Adrenal gland (tissue), 12 donors: ENCODE data around the gene SECISBP2. TPM values are rescaled to one million over a fixed set of nuclear protein-coding genes. Genes with fewer than 3 reads are reported as not detected.
"Not testable (repeated sequence)": the region's sequence is repeated elsewhere in the genome, so short reads cannot be mapped to it uniquely, and the experiment has no call there.

Experiments
- DNase-seq, 7 donors: peaks; one replicate each; pipeline ENCODE4 v3.0.0-alpha.2; 2019 to 2020
- H3K27ac ChIP-seq, 5 donors: fragments of 200-600 bp; sonication (generic) in 4 of 5; 1 replicate in 3 of 5; 2 replicates in 2 of 5; pipeline versions ENCODE4 v1.5.1 to v1.8.0; 2016 to 2020; ENCODE audit warnings: mild to moderate bottlenecking in 1 of 5
- H3K27me3 ChIP-seq: fragments of 200-600 bp; 2 replicates; pipeline ENCODE4 v1.8.0; 2021
- H3K36me3 ChIP-seq, 2 donors: fragments of 200-600 bp; replicated peaks in 1 of 2; 1 replicate in 1 of 2; 2 replicates in 1 of 2; pipeline versions ENCODE4 v1.5.1 to v1.8.0; 2018 to 2022
- H3K4me1 ChIP-seq, 2 donors: fragments of 200-600 bp; replicated peaks in 1 of 2; 1 replicate in 1 of 2; 2 replicates in 1 of 2; pipeline versions ENCODE4 v1.5.1 to v1.8.0; 2018 to 2021
- H3K4me3 ChIP-seq, 4 donors: fragments of 200-600 bp; sonication (generic) in 3 of 4; one replicate each; pipeline ENCODE4 v1.5.1; 2016 to 2018
- H3K9me3 ChIP-seq, 3 donors: fragments of 200-600 bp; sonication (generic) in 1 of 3; replicated peaks in 1 of 3; 1 replicate in 2 of 3; 2 replicates in 1 of 3; pipeline versions ENCODE4 v1.5.1 to v1.8.0; 2016 to 2021
- CTCF ChIP-seq, 6 experiments: fragments of 450-650 bp in 4 of 6; fragments of 200-600 bp in 2 of 6; sonication (generic) in 1 of 6; IDR thresholded peaks; 1 replicate in 5 of 6; 2 replicates in 1 of 6; pipeline versions ENCODE4 v1.5.1 to v1.8.0; 2016 to 2021; ENCODE audit warnings: antibody characterized with exemption in 6 of 6, mild to moderate bottlenecking in 2 of 6, moderate library complexity in 1 of 6
- POLR2A ChIP-seq, 2 donors: fragments of 450-650 bp; IDR thresholded peaks; one replicate each; pipeline ENCODE4 v1.6.1; 2017; ENCODE audit warnings: antibody characterized with exemption in 2 of 2, mild to moderate bottlenecking in 2 of 2, moderate library complexity in 1 of 2
- WGBS, 4 donors: extraction: QIAGEN DNeasy Blood & Tissue Kit in 2 of 4; methylation state at CpG; one replicate each; pipeline versions ENCODE4 v1.1.5 to v1.1.7; 2013 to 2017; 5-methylcytosine and 5-hydroxymethylcytosine counted together
- intact Hi-C, 2 donors: fragments of 100-400 bp; cut with DNase I; formaldehyde crosslinking; loops; one replicate each; pipeline versions ENCODE4 v1.14.1 to v1.15.0; 2022 to 2023
- polyA plus RNA-seq, 3 donors: library from polyadenylated mRNA; stranded (reverse); fragments of 200-250 nt in 2 of 3; fragments of 350-450 nt in 1 of 3; fragmentation: Illumina TruSeq in 1 of 3; extraction: RNeasy Lipid Tissue Mini Kit (QIAGEN cat#74804) in 1 of 3; gene quantifications; one replicate each; pipeline ENCODE4 v1.2.3, GENCODE V29; 2013 to 2014
- total RNA-seq, 9 donors: library from RNA; depleted of rRNA in 4 of 9; stranded (reverse); fragments of >200 nt in 4 of 9; fragments of 120-200 nt in 1 of 9; fragmentation: NEBNext Ultra II Directional in 1 of 9; extraction: Animal tissue kit (Norgen Biotek cat#: 25700) in 1 of 9; gene quantifications; one replicate each; pipeline versions ENCODE4 v1.1.0 to v1.2.4, GENCODE V29; 2013 to 2023
- donor health status: healthy with polysubstance abuse.
- donor health status: Bipolar disorder and iron deficiency.
- donor health status: DM: yes; HTN: yes; CAD: no.
- donor health status: DM: no; HTN: no; CAD: no.
- donor health status: DM: no; HTN: no; CAD: no.
- donor health status: DM: yes; HTN: yes; CAD: no.

Gene SECISBP2
- total and polyA plus RNA-seq, 12 donors: 31.7 to 76.1 (median 46.8) TPM

GRCh38 chr9:89278997-89279739 lies 39.1 kb upstream of the SECISBP2 start:
- TF ChIP-seq CTCF (IDR thresholded peaks at IDR 0.05): peak; percentile 73 to 82 (median 78)
- no peak for TF ChIP-seq POLR2A (IDR thresholded peaks at IDR 0.05)
- intact Hi-C loops: loop anchor here (10.0 kb wide), 1 partner anchor 264 kb away; no protein-coding TSS in a partner anchor
- Histone ChIP-seq H3K9me3 (no peaks in the 10 kb centered on the region), H3K27me3 (no peaks in the 10 kb centered on the region), H3K36me3 (no peaks in the 10 kb centered on the region), H3K4me1 (peaks cover 10 to 12% of the 10 kb centered on the region in 2 donors), H3K4me3 (no peak overlapping the region), H3K27ac (no peak overlapping the region)
- peak in 4 of 7 donors; percentile 30 to 61 (median 44) for DNase-seq
- 61 to 73% (median 68%) methylated on average over 5 of the region's 5 CpGs for WGBS, 4 donors

GRCh38 chr9:89281106-89281505 lies 37.2 kb upstream of the SECISBP2 start:
- H3K9me3 ChIP-seq: no peaks in the 10 kb centered on the region
- intact Hi-C loops: no loop called here
- 32 to 47% (median 38%) methylated on average over 2 of the region's 2 CpGs for WGBS, 4 donors
- H3K4me1 ChIP-seq: peaks cover 10 to 12% of the 10 kb centered on the region in 2 donors
- no peak for TF ChIP-seq CTCF (IDR thresholded peaks at IDR 0.05)
- TF ChIP-seq POLR2A (IDR thresholded peaks at IDR 0.05): peak in 1 of 2 donors; percentile 46
- no peaks in the 10 kb centered on the region for H3K36me3 ChIP-seq
- H3K27ac ChIP-seq: peak overlapping the region in 3 of 5 donors; percentile 40 to 61 (median 41)
- no peaks in the 10 kb centered on the region for H3K27me3 ChIP-seq
- DNase-seq: peak; percentile 33 to 72 (median 59)
- no peak overlapping the region for H3K4me3 ChIP-seq

- H3K27me3 ChIP-seq, H3K9me3 ChIP-seq, intact Hi-C loops, H3K36me3 ChIP-seq, H3K27ac ChIP-seq: not testable (repeated sequence)
- Histone ChIP-seq H3K4me3 (peak overlapping the region in 2 of 4 donors; percentile 14 to 41), H3K4me1 (peaks cover 10 to 12% of the 10 kb centered on the region in 2 donors)
- peak in 3 of 7 donors; percentile 27 to 40 (median 30) for DNase-seq
- WGBS, 4 donors: 55 to 85% (median 65%) methylated on average over 7 to 42 of the region's 42 CpGs
These were observed 35.9 kb upstream of the SECISBP2 start for GRCh38 chr9:89282248-89282968.

- TF ChIP-seq CTCF (IDR thresholded peaks at IDR 0.05) (no peak), POLR2A (IDR thresholded peaks at IDR 0.05) (no peak)
- Histone ChIP-seq H3K4me1 (peaks cover 10 to 12% of the 10 kb centered on the region in 2 donors), H3K9me3 (no peaks in the 10 kb centered on the region), H3K4me3 (no peak overlapping the region), H3K27ac (no peak overlapping the region), H3K27me3 (no peaks in the 10 kb centered on the region), H3K36me3 (no peaks in the 10 kb centered on the region)
- DNase-seq: no peak
- intact Hi-C loops: no loop called here
- 91 to 97% (median 94%) methylated on average over 7 of the region's 7 CpGs for WGBS, 4 donors
These were observed 34.2 kb upstream of the SECISBP2 start for GRCh38 chr9:89284076-89284475.
